Smooth muscle cell (in vitro differentiated cells): Measurements from ENCODE around the gene PSMB11. TPM values are rescaled to one million over a fixed set of nuclear protein-coding genes. Genes with fewer than 3 reads are reported as not detected.

Experiments
- DNase-seq: peaks from one replicate; lab custom pipeline; 2025; ENCODE audit not compliant: unreplicated experiment; lab: John Stamatoyannopoulos, UW
- H2AFZ ChIP-seq: fragments of 200-600 bp; sonication (generic); 2 replicates; pipeline ENCODE4 v1.6.0; 2016; ENCODE audit warnings: antibody characterized with exemption, low read depth, mild to moderate bottlenecking
- H3F3A ChIP-seq: fragments of 200-600 bp; sonication (generic); 2 replicates; pipeline ENCODE4 v1.6.0; 2017; ENCODE audit warnings: antibody characterized with exemption, low read depth
- H3K27ac ChIP-seq: fragments of 200-600 bp; sonication (generic); 2 replicates; pipeline ENCODE4 v1.5.1; 2016; ENCODE audit warnings: low read depth, mild to moderate bottlenecking
- H3K27me3 ChIP-seq: fragments of 200-600 bp; sonication (generic); 2 replicates; pipeline ENCODE4 v1.6.1; 2016; ENCODE audit warnings: low read depth, mild to moderate bottlenecking
- H3K36me3 ChIP-seq: fragments of 200-600 bp; sonication (generic); 2 replicates; pipeline ENCODE4 v1.5.1; 2016; ENCODE audit warnings: low read depth
- H3K4me1 ChIP-seq: fragments of 200-600 bp; sonication (generic); 2 replicates; pipeline ENCODE4 v1.5.1; 2016; ENCODE audit warnings: low read depth
- H3K4me2 ChIP-seq: fragments of 200-600 bp; sonication (generic); 2 replicates; pipeline ENCODE4 v1.6.0; 2016; ENCODE audit warnings: mild to moderate bottlenecking
- H3K4me3 ChIP-seq: fragments of 200-600 bp; sonication (generic); 2 replicates; pipeline ENCODE4 v1.5.1; 2016; ENCODE audit warnings: mild to moderate bottlenecking
- H3K79me2 ChIP-seq: fragments of 200-600 bp; sonication (generic); 2 replicates; pipeline ENCODE4 v1.6.0; 2016; ENCODE audit warnings: low read depth, mild to moderate bottlenecking
- H3K9ac ChIP-seq: fragments of 200-600 bp; sonication (generic); 2 replicates; pipeline ENCODE4 v1.6.0; 2016; ENCODE audit warnings: low read depth
- H3K9me3 ChIP-seq: fragments of 200-600 bp; sonication (generic); replicated peaks from 2 replicates; pipeline ENCODE4 v1.5.1; 2016; ENCODE audit warnings: low read depth
- H4K20me1 ChIP-seq: fragments of 200-600 bp; sonication (generic); 2 replicates; pipeline ENCODE4 v1.6.0; 2016; ENCODE audit warnings: low read depth
- CTCF ChIP-seq: fragments of 200-600 bp; sonication (generic); IDR thresholded peaks from 2 replicates; pipeline ENCODE4 v1.5.1; 2017; ENCODE audit warnings: borderline replicate concordance, mild to moderate bottlenecking, antibody characterized with exemption; ENCODE audit not compliant: insufficient read depth, poor library complexity, severe bottlenecking
- WGBS: methylation state at CpG from one replicate; pipeline ENCODE4 v1.1.7; 2016; ENCODE audit warnings: low lambda C conversion rate; 5-methylcytosine and 5-hydroxymethylcytosine counted together
- polyA plus RNA-seq: library from polyadenylated mRNA; unstranded; fragments of >200 nt; fragmentation: Nextera tagmentation; extraction: Ambion mirVana; gene quantifications from 2 replicates; pipeline ENCODE4 v1.2.1, GENCODE V29; 2016
- total RNA-seq: library from RNA; depleted of rRNA; stranded (reverse); fragments of >200 nt; gene quantifications from 2 replicates; pipeline ENCODE4 v1.2.3, GENCODE V29; 2014

The PSMB11 gene
- total and polyA plus RNA-seq, 2 experiments from 2014 or later = not detected

- H4K20me1 ChIP-seq = peaks cover 14% of the 10 kb centered on the region
- H3K4me1 ChIP-seq = peaks cover 5% of the 10 kb centered on the region
- no peaks in the 10 kb centered on the region for H3K27me3 ChIP-seq
- no peak overlapping the region for H3K4me2 ChIP-seq
- 96% methylated on average over 21 of the region's 32 CpGs for WGBS
- H3K9ac ChIP-seq = no peak overlapping the region
- no peak for DNase-seq
- no peaks in the 10 kb centered on the region for H3K79me2 ChIP-seq
- peaks cover 47% of the 10 kb centered on the region for H3F3A ChIP-seq
- H3K36me3 ChIP-seq = no peaks in the 10 kb centered on the region
- no peak overlapping the region for H2AFZ ChIP-seq
- H3K4me3 ChIP-seq = no peak overlapping the region
- H3K27ac ChIP-seq = no peak overlapping the region
- no peak for TF ChIP-seq CTCF
- no peaks in the 10 kb centered on the region for H3K9me3 ChIP-seq
Observed at GRCh38 chr14:23058654-23059504, 16.9 kb downstream of the PSMB11 start.

GRCh38 chr14:23060536-23061260 is 18.7 kb downstream of the PSMB11 start:
- no peak for DNase-seq
- H3K9me3 ChIP-seq = no peaks in the 10 kb centered on the region
- H3K4me1 ChIP-seq = peaks cover 5% of the 10 kb centered on the region
- H4K20me1 ChIP-seq = peaks cover 32% of the 10 kb centered on the region
- TF ChIP-seq CTCF = no peak
- no peak overlapping the region for H3K4me2 ChIP-seq
- peaks cover 2% of the 10 kb centered on the region for H3K36me3 ChIP-seq
- no peak overlapping the region for H3K9ac ChIP-seq
- no peak overlapping the region for H3K4me3 ChIP-seq
- peaks cover 64% of the 10 kb centered on the region for H3F3A ChIP-seq
- no peaks in the 10 kb centered on the region for H3K27me3 ChIP-seq
- peak overlapping the region; percentile 38 for H3K27ac ChIP-seq
- 94% methylated on average over 17 of the region's 17 CpGs for WGBS
- peaks cover 11% of the 10 kb centered on the region for H3K79me2 ChIP-seq
- H2AFZ ChIP-seq = no peak overlapping the region

- no peak for TF ChIP-seq CTCF
- H4K20me1 ChIP-seq = peaks cover 45% of the 10 kb centered on the region
- no peak overlapping the region for H3K9ac ChIP-seq
- no peaks in the 10 kb centered on the region for H3K9me3 ChIP-seq
- H3K27ac ChIP-seq = peak overlapping the region; percentile 76
- H3K79me2 ChIP-seq = peaks cover 24% of the 10 kb centered on the region
- no peak for DNase-seq
- WGBS = 5% methylated on average over 4 of the region's 4 CpGs
- peaks cover 7% of the 10 kb centered on the region for H3K36me3 ChIP-seq
- H3K4me1 ChIP-seq = no peaks in the 10 kb centered on the region
- peak overlapping the region; percentile 55 for H3K4me2 ChIP-seq
- no peak overlapping the region for H2AFZ ChIP-seq
- H3F3A ChIP-seq = peaks cover 64% of the 10 kb centered on the region
- H3K27me3 ChIP-seq = no peaks in the 10 kb centered on the region
- H3K4me3 ChIP-seq = no peak overlapping the region
Observed at GRCh38 chr14:23062002-23062401, 20.0 kb downstream of the PSMB11 start.
